ENCODE measurements around the gene LRRC8E. TPM values are rescaled to one million over a fixed set of nuclear protein-coding genes. Genes with fewer than 3 reads are reported as not detected.

LRRC8E gene
- total and polyA plus RNA-seq, 2 of the 8 experiments (the other 6 are each of a cell fraction or from before 2014, with no cell fraction given): 2.7 to 2.9 TPM

DNA sequence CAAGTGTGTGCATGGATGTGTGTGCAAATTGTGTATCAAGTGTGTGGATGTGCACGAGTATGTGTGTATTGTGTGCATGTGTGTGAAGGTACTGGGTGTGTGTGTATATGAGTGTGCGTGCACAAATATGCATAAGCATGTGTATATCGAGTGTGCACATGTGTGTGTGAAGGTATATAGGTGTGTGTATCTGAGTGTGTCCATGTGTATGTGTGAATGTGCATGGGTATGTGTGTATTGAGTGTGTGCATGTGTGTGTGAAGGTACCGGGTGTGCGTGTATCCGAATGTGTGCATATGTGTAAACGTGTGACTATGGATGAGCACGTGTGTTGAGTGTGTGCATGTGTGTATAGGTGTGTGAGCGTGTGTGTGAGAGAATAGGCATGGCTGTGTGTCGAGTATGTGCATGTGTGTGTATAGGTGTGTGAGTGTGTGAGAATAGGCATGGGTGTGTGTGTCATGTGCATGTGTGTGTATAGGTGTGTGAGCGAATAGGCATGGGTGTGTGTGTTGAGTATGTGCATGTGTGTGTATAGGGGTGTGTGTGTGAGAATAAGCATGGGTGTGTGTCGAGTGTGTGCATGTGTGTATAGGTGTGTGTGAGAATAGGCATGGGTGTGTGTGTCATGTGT lies 45.5 kb upstream of the LRRC8E start (continued):
- TF ChIP-seq JUN (IDR thresholded peaks at IDR 0.05; ENCODE audit: low read depth, low read length): no peak
- TF ChIP-seq HDAC6 (IDR thresholded peaks at IDR 0.05; ENCODE audit: low read depth, low read length): no peak
- no peak for TF ChIP-seq SP1 (IDR thresholded peaks at IDR 0.05; ENCODE audit: low read depth, low read length)
- TF ChIP-seq RBBP5 (IDR thresholded peaks at IDR 0.05; ENCODE audit: borderline replicate concordance, low read depth, low read length): no peak
- no peak for TF ChIP-seq TBP (IDR thresholded peaks at IDR 0.05; ENCODE audit: low read depth, low read length)

Measured in H1 (cell line).